Frontal cortex (tissue), 4 donors: ENCODE measurements around the gene PPHLN1. TPM values are rescaled to one million over a fixed set of nuclear protein-coding genes. Genes with fewer than 3 reads are reported as not detected.

Source experiments
- DNase-seq, 2 donors: peaks; one replicate each; pipeline ENCODE4 v3.0.0; 2012; ENCODE audit warnings: low spot score in 2 of 2
- FAIRE-seq: peaks from 2 replicates; lab custom pipeline; 2012; peaks lifted over from hg19 to GRCh38; lab: Jason Lieb, UNC
- total RNA-seq: library from RNA; depleted of rRNA; stranded (reverse); fragments of >200 nt; gene quantifications from one replicate; pipeline ENCODE4 v1.2.3, GENCODE V29; 2014
- donor health status: control.
- donor health status: control.
- donor health status: control.

PPHLN1 gene
- total RNA-seq: 82.3 TPM

DNA sequence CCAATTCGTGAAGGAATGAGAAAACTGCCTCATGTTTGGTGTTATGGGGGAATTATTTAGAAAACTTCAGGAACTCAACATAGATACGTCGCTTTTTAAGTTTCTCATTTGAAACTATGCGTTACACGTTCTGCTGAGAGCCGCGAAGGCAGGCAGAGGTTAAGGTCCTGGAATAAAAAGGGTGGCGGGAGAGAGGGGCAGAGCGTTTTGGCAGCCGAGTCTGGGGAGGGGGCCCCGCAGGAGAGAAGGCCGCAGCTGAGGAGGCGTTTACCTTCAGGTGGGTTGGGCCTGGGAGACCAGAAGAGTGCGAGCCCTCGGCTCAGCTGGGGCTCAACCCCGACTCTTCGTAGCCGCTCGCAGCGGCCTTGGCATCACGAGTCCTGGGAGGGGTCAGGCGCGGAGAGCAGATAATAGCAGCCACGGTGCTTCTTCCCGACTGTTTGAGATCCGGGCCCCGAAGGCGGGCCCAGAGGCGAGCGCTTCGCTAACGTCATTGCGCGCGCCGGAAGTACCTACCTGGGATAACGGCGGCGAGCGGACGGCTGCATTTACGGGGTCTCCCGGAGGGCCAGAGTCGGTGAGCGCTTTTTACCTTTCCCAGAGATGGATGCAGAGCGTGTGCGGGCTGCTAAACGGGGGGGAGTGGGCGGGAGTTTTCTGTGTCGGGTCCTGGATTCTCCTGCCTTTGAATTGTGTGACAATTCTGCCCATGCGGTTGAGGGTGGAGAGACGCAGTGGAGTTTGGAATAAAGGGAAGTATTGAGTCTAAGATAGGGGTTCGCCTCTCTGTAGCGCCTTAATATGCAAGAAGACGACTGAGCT lies at the start of gene PPHLN1, which contains the start of gene ZCRB1:
PPHLN1 (plus strand) TSS at position 515 of the 822 bp plus-strand sequence. CDS start 9,736 bp downstream, outside the sequence.
ZCRB1 (minus strand) TSS at position 442 of the 822 bp plus-strand sequence. CDS start 1,992 bp downstream, outside the sequence.
- DNase-seq: peak; percentile 45 to 70
- no peak for FAIRE-seq

- DNase-seq (no peak), FAIRE-seq (no peak)
These were observed 48.4 kb upstream of the PPHLN1 start for GRCh38 chr12:42277396-42278127.

GRCh38 chr12:42278128-42278510 lies 47.8 kb upstream of the PPHLN1 start:
- DNase-seq (no peak), FAIRE-seq (no peak)

GRCh38 chr12:42281278-42281677 lies 44.7 kb upstream of the PPHLN1 start:
- no peak for DNase-seq
- no peak for FAIRE-seq

DNA sequence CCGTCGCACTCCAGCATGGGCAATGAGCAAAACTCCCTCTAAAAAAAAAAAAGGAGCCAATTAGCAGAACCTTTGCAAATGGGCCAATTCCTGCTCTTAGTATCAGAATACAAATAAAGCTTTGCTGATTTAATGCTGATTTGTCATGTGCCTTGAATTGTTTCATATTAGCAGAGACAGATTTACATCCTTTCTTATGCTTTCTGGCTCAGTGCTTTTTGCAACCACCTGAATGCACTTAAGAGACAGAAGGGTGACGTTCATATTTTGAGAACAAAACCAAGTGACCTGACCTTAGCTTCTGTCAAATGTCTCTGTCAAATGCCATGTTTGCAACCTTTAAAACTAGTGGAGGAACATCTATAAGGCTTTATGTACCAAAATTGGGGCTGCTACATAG lies 44.1 kb upstream of the PPHLN1 start:
- FAIRE-seq: no peak

GRCh38 chr12:42282294-42282693 lies 43.7 kb upstream of the PPHLN1 start:
- no peak for DNase-seq

More for the DNA sequence above, 44.1 kb upstream of the PPHLN1 start:
- no peak for DNase-seq

DNA sequence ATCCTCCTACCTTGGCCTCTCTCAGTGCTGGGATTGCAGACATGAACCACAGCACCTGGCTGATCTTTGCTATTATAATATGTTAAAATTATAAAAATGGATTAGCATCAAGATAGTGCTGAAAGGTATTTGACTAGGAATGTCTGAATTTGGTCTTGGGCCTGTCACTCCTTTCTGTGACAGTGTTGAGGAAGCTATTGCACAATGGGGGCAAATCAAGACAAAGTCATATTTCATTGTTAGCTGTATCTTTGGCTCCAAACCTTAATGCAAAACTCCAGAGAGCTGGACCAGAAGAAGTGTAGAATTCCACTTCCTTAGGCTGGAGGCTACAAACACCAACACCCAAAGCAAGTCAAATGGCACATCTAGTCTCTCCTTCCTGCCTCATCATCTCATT lies 42.2 kb upstream of the PPHLN1 start:
- FAIRE-seq: no peak
- no peak for DNase-seq

More at GRCh38 chr12:42282294-42282693, 43.7 kb upstream of the PPHLN1 start:
- FAIRE-seq: no peak

DNA sequence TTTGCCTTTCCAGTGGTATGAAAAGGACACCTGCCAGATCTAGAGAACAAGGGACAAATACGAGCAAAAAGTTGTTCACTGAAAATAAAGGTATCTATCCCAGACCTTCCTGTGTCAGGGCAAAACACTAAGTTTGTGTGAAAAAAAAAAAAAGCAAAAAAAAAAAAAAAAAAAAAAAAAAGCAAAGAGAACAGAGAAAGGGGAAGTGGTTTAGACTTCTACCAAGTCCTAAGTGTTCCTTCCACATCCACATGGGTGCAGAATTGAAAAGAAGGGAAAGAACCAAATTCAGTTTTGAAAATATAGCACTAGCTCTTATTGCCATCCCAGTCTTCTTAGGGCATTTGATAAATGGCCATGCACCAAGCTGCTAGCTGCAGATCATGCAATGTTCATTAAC lies 41.8 kb upstream of the PPHLN1 start:
- FAIRE-seq: no peak
- DNase-seq: no peak

DNA sequence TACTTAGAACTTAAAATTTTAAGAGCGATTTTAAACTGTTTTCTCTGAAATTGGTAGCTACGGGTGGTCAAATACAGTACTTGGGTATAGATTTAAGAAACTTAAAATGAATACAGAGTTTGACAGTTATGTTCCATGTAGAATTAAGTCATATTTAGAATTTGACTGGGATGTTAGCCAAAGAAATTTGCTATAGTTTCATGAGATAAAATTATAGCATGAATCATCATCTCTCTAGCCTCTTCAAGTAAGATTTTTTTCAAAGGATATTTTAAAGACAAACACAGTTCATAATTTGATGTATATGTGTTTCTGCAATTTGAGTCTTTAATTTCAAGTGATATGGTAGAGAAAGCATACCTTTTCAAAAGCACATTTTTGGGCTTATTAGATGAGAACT lies 41.1 kb upstream of the PPHLN1 start:
- FAIRE-seq (no peak), DNase-seq (peak in 1 of 2 donors; percentile 26)

GRCh38 chr12:42285431-42285830 lies 40.5 kb upstream of the PPHLN1 start:
- DNase-seq: no peak
- no peak for FAIRE-seq

DNA sequence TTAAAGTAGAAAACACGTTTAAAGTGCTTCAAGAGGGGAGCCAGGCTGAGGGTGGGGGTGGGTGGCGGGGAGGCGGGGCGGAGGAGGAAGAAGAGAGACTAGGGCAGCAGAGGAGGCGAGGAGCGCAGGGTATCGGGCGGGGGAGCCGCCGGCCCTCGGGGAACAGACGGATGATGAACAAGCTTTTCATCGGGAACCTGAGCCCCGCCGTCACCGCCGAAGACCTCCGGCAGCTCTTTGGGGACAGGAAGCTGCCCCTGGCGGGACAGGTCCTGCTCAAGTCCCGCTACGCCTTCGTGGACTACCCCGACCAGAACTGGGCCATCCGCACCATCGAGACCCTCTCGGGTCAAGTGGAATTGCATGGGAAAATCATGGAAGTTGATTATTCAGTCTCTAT lies 39.2 kb upstream of the PPHLN1 start:
- DNase-seq (no peak), FAIRE-seq (no peak)

GRCh38 chr12:42288544-42288943 lies 37.4 kb upstream of the PPHLN1 start:
- DNase-seq (no peak), FAIRE-seq (no peak)

- FAIRE-seq: no peak
- DNase-seq: no peak
These were observed 34.3 kb upstream of the PPHLN1 start for GRCh38 chr12:42291680-42292079.

DNA sequence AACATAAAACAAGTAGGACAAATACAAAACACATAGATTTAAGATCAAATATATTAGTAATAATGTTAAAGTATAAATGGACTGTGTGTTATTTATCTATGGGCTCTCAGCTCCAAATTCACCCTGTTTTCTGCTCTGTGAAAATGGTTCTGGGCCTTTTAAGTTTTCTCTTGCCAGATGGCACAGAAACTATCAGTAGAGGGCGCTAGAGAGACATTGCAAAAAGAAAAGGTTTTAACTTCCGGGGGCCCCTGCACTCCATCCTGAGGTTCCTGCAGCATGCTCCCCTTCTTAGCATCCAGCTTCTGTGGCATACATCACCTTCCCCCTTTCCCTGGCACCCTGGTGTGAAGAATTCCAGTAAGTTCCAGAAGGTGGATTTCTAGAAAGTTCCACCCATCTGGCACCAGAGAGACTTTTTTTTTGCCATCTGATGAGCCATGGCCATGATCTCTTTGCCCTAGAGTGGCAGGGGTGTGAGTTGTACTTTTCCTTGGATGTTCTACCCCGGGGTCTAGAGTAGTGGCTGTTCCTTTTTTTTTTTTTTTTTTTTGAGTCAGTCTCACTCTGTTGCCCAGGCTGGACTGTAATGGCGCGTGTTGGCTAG lies 29.4 kb upstream of the PPHLN1 start:
- no peak for FAIRE-seq

DNA sequence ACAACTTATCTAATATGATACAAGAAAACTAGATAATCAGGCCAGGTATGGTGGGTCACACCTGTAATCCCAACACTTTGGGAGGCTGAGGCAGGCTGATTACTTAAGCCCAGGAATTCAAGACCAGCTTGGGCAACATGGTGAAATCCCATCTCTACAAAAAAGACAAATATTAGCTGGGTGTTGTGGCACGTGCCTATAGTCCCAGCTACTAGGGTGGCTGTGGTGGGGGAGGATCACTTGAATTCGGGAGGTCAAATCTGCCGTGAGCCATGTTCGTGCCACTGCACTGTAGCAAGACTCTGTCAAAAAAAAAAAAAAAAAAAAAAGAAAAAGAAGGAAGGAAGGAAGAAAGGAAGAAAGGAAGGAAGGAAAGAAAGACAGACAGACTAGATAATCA lies 27.1 kb upstream of the PPHLN1 start:
- no peak for DNase-seq
- no peak for FAIRE-seq

More for the DNA sequence above, 29.4 kb upstream of the PPHLN1 start:
- DNase-seq: no peak

DNA sequence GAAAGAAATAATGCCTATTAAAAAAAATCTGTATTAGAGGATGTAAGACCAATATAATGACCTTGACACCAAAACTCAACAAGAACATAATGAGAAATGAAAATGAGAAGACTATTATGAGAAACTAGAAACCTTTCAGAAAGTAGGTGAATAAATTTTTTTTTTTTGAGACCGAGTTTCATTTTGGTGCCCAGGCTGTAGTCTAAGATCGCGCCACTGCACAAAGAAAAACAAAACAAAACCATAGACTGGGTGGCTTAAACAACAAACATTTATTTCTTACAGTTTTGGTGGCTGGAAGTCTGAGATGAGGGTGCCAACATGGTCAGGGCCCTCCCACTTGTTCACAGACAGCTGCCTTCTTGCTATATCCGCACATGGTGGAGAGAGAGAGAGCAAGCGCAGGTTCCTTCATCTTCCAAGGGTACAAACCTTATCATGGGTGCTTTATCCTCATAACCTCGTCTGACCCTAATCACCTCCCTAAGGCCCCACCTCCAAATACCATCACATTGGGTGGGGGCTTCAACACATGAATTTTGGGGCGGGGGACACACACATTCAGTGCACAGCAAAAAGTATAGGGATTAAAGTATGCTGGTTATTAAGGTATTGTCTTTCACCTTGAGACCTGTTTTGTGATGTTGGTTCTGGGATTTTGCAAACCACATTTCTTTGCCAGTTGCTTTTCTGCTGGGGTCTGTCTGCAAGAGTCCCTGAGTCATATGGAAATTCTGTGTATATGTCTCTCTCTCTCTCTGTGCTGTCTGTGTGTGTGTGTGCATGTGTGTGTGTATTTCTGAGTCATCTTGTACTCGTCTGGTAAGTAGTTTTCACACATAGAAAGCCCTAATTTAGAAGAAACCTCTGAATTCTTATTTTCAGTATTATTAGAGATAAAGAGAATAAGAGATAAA lies 26.3 kb upstream of the PPHLN1 start:
- DNase-seq (no peak), FAIRE-seq (no peak)

DNA sequence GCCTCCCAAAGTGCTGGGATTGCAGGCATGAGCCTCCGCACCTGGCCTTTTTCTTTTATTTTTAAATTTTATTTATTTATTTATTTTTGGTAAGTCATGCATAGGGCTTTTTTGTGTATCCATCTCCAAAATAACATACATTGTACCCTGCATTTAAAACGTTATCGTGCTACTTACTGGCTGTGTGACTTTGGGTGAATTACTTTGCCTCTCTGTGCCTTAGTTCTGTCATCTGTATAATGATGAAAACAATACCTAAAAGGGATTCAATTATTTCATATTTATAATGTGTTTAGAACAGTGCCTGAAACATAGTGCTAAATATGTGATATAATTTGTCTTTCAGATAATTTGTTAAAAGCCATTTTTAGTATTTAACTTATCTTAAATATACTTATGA lies 19.7 kb upstream of the PPHLN1 start:
- DNase-seq (no peak), FAIRE-seq (no peak)

- no peak for FAIRE-seq
- no peak for DNase-seq
These were observed 17.6 kb upstream of the PPHLN1 start for GRCh38 chr12:42308390-42308789.

- DNase-seq (no peak), FAIRE-seq (no peak)
These were observed 16.0 kb upstream of the PPHLN1 start for GRCh38 chr12:42309996-42310395.

GRCh38 chr12:42315108-42315507 lies 10.9 kb upstream of the PPHLN1 start:
- FAIRE-seq: no peak

More at GRCh38 chr12:42315108-42315507, 10.9 kb upstream of the PPHLN1 start:
- no peak for DNase-seq
